H9 (cell line): ENCODE results near the gene MYO18B. TPM values are rescaled to one million over a fixed set of nuclear protein-coding genes. Genes with fewer than 3 reads are reported as not detected.

ENCODE experiments used
- DNase-seq: peaks from one replicate; pipeline ENCODE4 v3.0.0-alpha.2; 2017
- H2AFZ ChIP-seq: one replicate; pipeline ENCODE4 v1.6.1; 2013; ENCODE audit warnings: mild to moderate bottlenecking, low read length, control low read depth, moderate library complexity
- H2AK5ac ChIP-seq: 2 replicates; pipeline ENCODE4 v1.6.1; 2013; ENCODE audit warnings: low read length, control low read depth, mixed read lengths; ENCODE audit not compliant: insufficient read length
- H2BK120ac ChIP-seq: one replicate; pipeline ENCODE4 v1.6.1; 2013; ENCODE audit warnings: low read depth, mild to moderate bottlenecking, low read length, control low read depth, inconsistent platforms; ENCODE audit not compliant: poor library complexity, severe bottlenecking
- H2BK12ac ChIP-seq: 2 replicates; pipeline ENCODE4 v1.6.1; 2013; ENCODE audit warnings: low read length, control low read depth, mixed read lengths, low read depth; ENCODE audit not compliant: insufficient read length
- H2BK15ac ChIP-seq: 2 replicates; pipeline ENCODE4 v1.6.1; 2013; ENCODE audit warnings: low read depth, low read length, control low read depth
- H2BK20ac ChIP-seq: one replicate; pipeline ENCODE4 v1.6.1; 2013; ENCODE audit warnings: low read depth, mild to moderate bottlenecking, low read length, control low read depth, inconsistent platforms; ENCODE audit not compliant: poor library complexity, severe bottlenecking
- H2BK5ac ChIP-seq: 2 replicates; pipeline ENCODE4 v1.6.1; 2013; ENCODE audit warnings: low read length, control low read depth, mixed read lengths; ENCODE audit not compliant: insufficient read length
- H3K14ac ChIP-seq: 2 replicates; pipeline ENCODE4 v1.6.1; 2013; ENCODE audit warnings: low read length, control low read depth; ENCODE audit not compliant: insufficient read depth
- H3K18ac ChIP-seq: 2 replicates; pipeline ENCODE4 v1.6.1; 2013; ENCODE audit warnings: low read depth, mild to moderate bottlenecking, mixed read lengths, low read length, control low read depth; ENCODE audit not compliant: insufficient read length
- H3K23ac ChIP-seq: 2 replicates; pipeline ENCODE4 v1.6.1; 2013; ENCODE audit warnings: low read length, control low read depth, mixed read lengths, low read depth; ENCODE audit not compliant: insufficient read length
- H3K23me2 ChIP-seq: 2 replicates; pipeline ENCODE4 v1.6.1; 2013; ENCODE audit warnings: low read depth, mild to moderate bottlenecking, mixed read lengths, low read length, control low read depth; ENCODE audit not compliant: insufficient read length, poor library complexity, severe bottlenecking
- H3K27ac ChIP-seq: 2 replicates; pipeline ENCODE4 v1.5.1; 2013; ENCODE audit warnings: low read length, control low read depth, mixed read lengths, low read depth; ENCODE audit not compliant: insufficient read length
- H3K27me3 ChIP-seq: 2 replicates; pipeline ENCODE4 v1.6.1; 2013; ENCODE audit warnings: low read length, control low read depth, inconsistent platforms; ENCODE audit not compliant: insufficient read depth
- H3K4ac ChIP-seq: 2 replicates; pipeline ENCODE4 v1.6.1; 2013; ENCODE audit warnings: low read depth, mild to moderate bottlenecking, control low read depth, inconsistent platforms, low read length, moderate library complexity
- H3K4me1 ChIP-seq: 2 replicates; pipeline ENCODE4 v1.6.1; 2013; ENCODE audit warnings: low read length, control low read depth, inconsistent platforms; ENCODE audit not compliant: insufficient read depth
- H3K4me2 ChIP-seq: 2 replicates; pipeline ENCODE4 v1.6.1; 2013; ENCODE audit warnings: low read length, control low read depth, mixed read lengths; ENCODE audit not compliant: insufficient read length, insufficient read depth
- H3K56ac ChIP-seq: 2 replicates; pipeline ENCODE4 v1.6.1; 2013; ENCODE audit warnings: low read depth, mild to moderate bottlenecking, mixed read lengths, low read length, control low read depth; ENCODE audit not compliant: insufficient read length
- H3K79me1 ChIP-seq: 2 replicates; pipeline ENCODE4 v1.6.1; 2013; ENCODE audit warnings: low read depth, mild to moderate bottlenecking, moderate library complexity, low read length, control low read depth, inconsistent platforms; ENCODE audit not compliant: insufficient read depth, poor library complexity, severe bottlenecking
- H3K79me2 ChIP-seq: 2 replicates; pipeline ENCODE4 v1.6.1; 2013; ENCODE audit warnings: low read length, control low read depth, inconsistent platforms; ENCODE audit not compliant: insufficient read depth
- H3K9ac ChIP-seq: 2 replicates; pipeline ENCODE4 v1.6.1; 2013; ENCODE audit warnings: low read length, control low read depth, mixed read lengths; ENCODE audit not compliant: insufficient read length; ENCODE audit errors: extremely low read depth
- H3K9me3 ChIP-seq: one replicate; pipeline ENCODE4 v1.6.1; 2013; ENCODE audit warnings: low read depth, low read length, inconsistent platforms; ENCODE audit not compliant: control insufficient read depth
- H3T11ph ChIP-seq: one replicate; pipeline ENCODE4 v1.6.1; 2013; ENCODE audit warnings: mild to moderate bottlenecking, low read length, control low read depth, inconsistent platforms
- H4K20me1 ChIP-seq: one replicate; pipeline ENCODE4 v1.6.1; 2013; ENCODE audit not compliant: control insufficient read depth, insufficient read length, insufficient read depth
- H4K5ac ChIP-seq: 2 replicates; pipeline ENCODE4 v1.6.1; 2013; ENCODE audit warnings: low read depth, mild to moderate bottlenecking, mixed read lengths, low read length, control low read depth; ENCODE audit not compliant: insufficient read length
- H4K8ac ChIP-seq: replicated peaks from 2 replicates; pipeline ENCODE4 v1.6.1; 2013; ENCODE audit warnings: low read length, control low read depth, mixed read lengths, low read depth; ENCODE audit not compliant: insufficient read length
- H4K91ac ChIP-seq: 2 replicates; pipeline ENCODE4 v1.6.1; 2013; ENCODE audit warnings: low read depth, mild to moderate bottlenecking, moderate library complexity, mixed read lengths, low read length, control low read depth; ENCODE audit not compliant: insufficient read length
- H3K27ac Mint-ChIP-seq, 3 experiments: 2 replicates in 2 of 3; 3 replicates in 1 of 3; pipeline ENCODE4 v1.8.0; 2020 to 2021; ENCODE audit warnings: mixed read lengths in 3 of 3, mild to moderate bottlenecking in 1 of 3, moderate library complexity in 1 of 3
- H3K27me3 Mint-ChIP-seq: 2 replicates; pipeline ENCODE4 v1.8.0; 2021; ENCODE audit warnings: low read depth, mild to moderate bottlenecking, moderate library complexity, mixed read lengths
- H3K36me3 Mint-ChIP-seq, 3 experiments: 2 replicates in 2 of 3; 3 replicates in 1 of 3; pipeline ENCODE4 v1.8.0; 2020 to 2021; ENCODE audit warnings: low read depth in 3 of 3, mixed read lengths in 3 of 3; ENCODE audit not compliant: insufficient read depth in 1 of 3
- H3K4me1 Mint-ChIP-seq, 2 experiments: 2 replicates each; pipeline ENCODE4 v1.8.0; 2020; ENCODE audit warnings: mixed read lengths in 2 of 2
- H3K4me3 Mint-ChIP-seq, 2 experiments: 2 replicates in 1 of 2; 3 replicates in 1 of 2; pipeline ENCODE4 v1.8.0; 2020 to 2021; ENCODE audit warnings: mild to moderate bottlenecking in 2 of 2, mixed read lengths in 2 of 2, moderate library complexity in 1 of 2
- H3K9me3 Mint-ChIP-seq, 2 experiments: 2 replicates in 1 of 2; 3 replicates in 1 of 2; pipeline ENCODE4 v1.8.0; 2020; ENCODE audit warnings: mild to moderate bottlenecking in 2 of 2, mixed read lengths in 2 of 2, moderate library complexity in 1 of 2
- CTCF ChIP-seq: fragments of 200-600 bp; sonication (generic); conservative IDR thresholded peaks from 3 replicates; pipeline ENCODE4 v1.8.0; 2021; ENCODE audit warnings: antibody characterized with exemption, mild to moderate bottlenecking
- WGBS: extraction: QIAGEN DNeasy Blood & Tissue Kit; methylation state at CpG from one replicate; pipeline ENCODE4 v1.1.7; 2013; ENCODE audit warnings: missing lambda C conversion rate, low lambda C conversion rate, mixed read lengths; ENCODE audit not compliant: insufficient read length; ENCODE audit errors: extremely low coverage; 5-methylcytosine and 5-hydroxymethylcytosine counted together
- total RNA-seq: library from RNA; stranded (reverse); gene quantifications from 2 replicates; pipeline ENCODE4 v1.2.1, GENCODE V29; 2021

Gene MYO18B
- total RNA-seq, 1 experiment from 2014 or later, result 0.46 TPM

- Histone ChIP-seq H3K56ac (no peak overlapping the region), H3K4me2 (no peak overlapping the region), H2BK20ac (no peak overlapping the region), H2BK12ac (no peak overlapping the region), H3K9ac (no peak overlapping the region), H2AK5ac (no peak overlapping the region), H2BK5ac (no peak overlapping the region), H4K8ac (no peak overlapping the region), H2AFZ (no peak overlapping the region), H3K79me1 (no peaks in the 10 kb centered on the region), H3T11ph (no peak overlapping the region), H3K27ac (no peak overlapping the region), H3K18ac (no peak overlapping the region), H2BK120ac (no peak overlapping the region), H3K9me3 (no peaks in the 10 kb centered on the region), H3K4me1 (no peaks in the 10 kb centered on the region; the same call in 1 of the 2 replicates), H4K20me1 (no peaks in the 10 kb centered on the region), H3K14ac (no peak overlapping the region), H3K23me2 (no peaks in the 10 kb centered on the region), H3K79me2 (no peaks in the 10 kb centered on the region), H3K4ac (no peak overlapping the region), H4K91ac (no peak overlapping the region), H3K23ac (no peak overlapping the region), H3K27me3 (no peaks in the 10 kb centered on the region; the same call in 1 of the 2 replicates), H2BK15ac (no peak overlapping the region), H4K5ac (no peak overlapping the region)
- TF ChIP-seq CTCF, result no peak
- H3K27me3 Mint-ChIP-seq, result peaks cover 12% of the 10 kb centered on the region; the same call in 1 of the 2 replicates
- H3K9me3 Mint-ChIP-seq, result no peaks in the 10 kb centered on the region
- DNase-seq, result no peak
- H3K4me3 Mint-ChIP-seq, result no peak overlapping the region
- WGBS, result no CpG with 5 or more reads among the region's 1 CpG
- no peak overlapping the region for H3K27ac Mint-ChIP-seq
- peaks cover 7 to 9% of the 10 kb centered on the region in 2 experiments for H3K4me1 Mint-ChIP-seq
- no peaks in the 10 kb centered on the region for H3K36me3 Mint-ChIP-seq
Measured at GRCh38 chr22:25976356-25976755, 234.4 kb downstream of the MYO18B start.
